ENCODE measurements around the gene ANKZF1. TPM values are rescaled to one million over a fixed set of nuclear protein-coding genes. Genes with fewer than 3 reads are reported as not detected.

ANKZF1 gene
- polyA plus RNA-seq, 1 donor, result 26.8 TPM

- no peak for DNase-seq (ENCODE audit: low read depth)
Measured at GRCh38 chr2:219223831-219224610, 5.6 kb upstream of the ANKZF1 start.

GRCh38 chr2:219225350-219225749, 4.3 kb upstream of the ANKZF1 start:
- no peak for DNase-seq (ENCODE audit: low read depth)

- no peak for DNase-seq (ENCODE audit: low read depth)
Measured at GRCh38 chr2:219228041-219228910, 1.3 kb upstream of the ANKZF1 start.

- no peak for DNase-seq (ENCODE audit: low read depth)
Measured at GRCh38 chr2:219228911-219229304, 698 bp upstream of the ANKZF1 start.

GRCh38 chr2:219230059-219230540, 494 bp downstream of the ANKZF1 start:
- no peak for DNase-seq (ENCODE audit: low read depth)

- DNase-seq (ENCODE audit: low read depth), result no peak
Measured at GRCh38 chr2:219234331-219234730, 4.7 kb downstream of the ANKZF1 start.

GRCh38 chr2:219243291-219243761, 13.7 kb downstream of the ANKZF1 start:
- no peak for DNase-seq (ENCODE audit: low read depth)

- DNase-seq (ENCODE audit: low read depth), result no peak
Measured at GRCh38 chr2:219244789-219245147, 15.2 kb downstream of the ANKZF1 start.

GRCh38 chr2:219245148-219245898, 15.7 kb downstream of the ANKZF1 start, which contains the start of the genes GLB1L and STK16:
GLB1L (minus strand) TSS chr2:219245444; CDS start chr2:219243573, 1,871 bp downstream.
STK16 (plus strand) TSS chr2:219245479; CDS start chr2:219246000, 521 bp downstream.
- DNase-seq (ENCODE audit: low read depth), result peak; percentile 77

GRCh38 chr2:219245899-219246230, 16.3 kb downstream of the ANKZF1 start:
- DNase-seq (ENCODE audit: low read depth), result no peak

- no peak for DNase-seq (ENCODE audit: low read depth)
Measured at GRCh38 chr2:219246559-219246958, 17.0 kb downstream of the ANKZF1 start.

GRCh38 chr2:219247678-219248642, 18.4 kb downstream of the ANKZF1 start:
- DNase-seq (ENCODE audit: low read depth), result no peak

GRCh38 chr2:219248845-219249202, 19.2 kb downstream of the ANKZF1 start:
- no peak for DNase-seq (ENCODE audit: low read depth)

- no peak for DNase-seq (ENCODE audit: low read depth)
Measured at GRCh38 chr2:219249203-219249980, 19.8 kb downstream of the ANKZF1 start.

- no peak for DNase-seq (ENCODE audit: low read depth)
Measured at GRCh38 chr2:219250049-219250781, 20.6 kb downstream of the ANKZF1 start.

GRCh38 chr2:219251656-219252055, 22.1 kb downstream of the ANKZF1 start:
- no peak for DNase-seq (ENCODE audit: low read depth)

GRCh38 chr2:219252084-219252483, 22.5 kb downstream of the ANKZF1 start:
- no peak for DNase-seq (ENCODE audit: low read depth)

GRCh38 chr2:219252570-219252899, 22.9 kb downstream of the ANKZF1 start:
- DNase-seq (ENCODE audit: low read depth), result no peak
